NCI-H146 (cell line): ENCODE measurements around the gene SLC18A3.

Experiments used
- DNase-seq: peaks from one replicate; lab custom pipeline; 2025; lab: John Stamatoyannopoulos, UW

Gene SLC18A3

DNA sequence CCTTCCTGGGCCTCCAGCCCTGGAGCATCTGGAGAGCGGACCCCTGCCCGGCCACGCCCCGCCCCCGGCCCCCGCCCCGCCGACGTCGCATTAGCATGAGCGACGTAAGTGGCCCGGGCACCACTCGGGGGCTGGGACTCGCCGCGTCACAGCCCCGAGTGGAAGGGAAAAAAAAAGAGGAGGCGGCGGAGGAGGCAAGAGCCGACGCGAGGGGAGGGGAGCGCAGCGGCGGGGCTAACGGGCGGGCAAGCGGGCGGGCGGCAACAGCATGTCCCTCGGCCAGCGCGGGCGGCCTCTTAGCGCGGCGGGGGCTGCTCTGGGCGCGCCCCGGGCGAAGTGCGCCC is at the start of gene SLC18A3:
Gene SLC18A3, plus strand, starts transcription at position 197 of the 344 bp plus-strand sequence. CDS start 431 bp downstream, outside the sequence.
- peak; percentile 57 for DNase-seq

DNA sequence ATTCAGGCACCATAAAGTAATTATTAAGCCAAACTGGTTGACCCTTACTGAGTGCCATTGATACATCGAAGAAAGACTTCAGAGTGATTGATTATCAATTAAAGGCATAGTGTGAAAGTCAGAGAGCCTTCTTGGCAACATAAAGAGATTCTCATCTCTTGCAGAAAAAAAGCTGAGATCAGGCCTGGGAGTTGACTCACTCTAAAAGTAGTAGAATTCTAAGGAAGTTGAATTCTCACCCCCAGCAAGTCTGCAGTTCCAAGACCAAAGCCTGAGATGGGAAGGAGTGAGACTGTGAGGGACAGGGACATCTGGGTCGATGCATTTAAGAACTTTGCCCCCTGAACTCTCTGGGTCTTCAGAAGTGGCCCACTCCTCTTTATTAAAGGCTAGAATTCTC is 49.6 kb upstream of the SLC18A3 start:
- no peak for DNase-seq

DNA sequence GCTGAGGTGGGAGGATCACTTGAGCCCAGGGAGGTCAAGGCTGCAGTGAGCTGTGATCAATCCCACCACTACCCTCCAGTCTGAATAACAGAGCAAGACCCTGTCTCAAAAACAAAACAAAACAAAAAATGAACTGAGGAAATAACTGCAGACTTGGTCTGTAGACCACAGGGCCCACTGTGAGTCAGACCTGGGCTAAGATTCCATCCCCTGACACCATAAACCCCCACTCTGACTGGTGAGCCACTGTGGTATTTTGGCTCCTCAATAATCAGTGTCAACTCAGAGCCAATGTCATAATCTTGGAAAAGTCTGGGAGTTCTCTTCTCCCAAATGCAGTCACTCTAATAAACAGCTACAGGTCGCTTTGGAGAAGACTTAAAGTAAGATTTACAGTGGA is 47.2 kb upstream of the SLC18A3 start:
- no peak for DNase-seq

DNA sequence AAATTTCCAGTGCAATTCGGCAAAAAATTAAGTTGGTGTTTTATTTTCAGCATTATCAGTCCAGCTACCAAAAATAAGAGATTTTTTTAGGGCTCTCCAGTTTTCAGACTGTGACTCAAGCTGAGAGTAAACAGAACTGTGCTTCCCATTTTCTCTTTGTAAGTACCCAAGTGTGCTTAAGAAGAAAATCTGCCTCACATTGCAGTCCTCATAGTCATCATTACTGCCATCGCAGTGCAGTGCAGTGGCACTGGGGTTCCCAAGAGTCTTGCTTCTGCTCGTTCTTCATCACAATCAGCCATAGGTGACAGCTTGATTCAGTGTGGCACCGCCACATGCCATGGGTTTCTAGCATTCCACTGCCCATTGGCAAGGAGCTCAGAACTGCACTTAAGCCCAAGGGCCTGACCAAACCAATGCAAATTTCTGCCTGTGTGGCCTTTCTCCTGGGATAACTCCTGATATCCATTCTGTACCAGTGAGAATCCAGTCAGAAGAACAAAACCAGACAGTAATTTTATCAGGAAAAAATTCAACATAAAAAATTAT is 45.6 kb upstream of the SLC18A3 start:
- DNase-seq, result no peak

DNA sequence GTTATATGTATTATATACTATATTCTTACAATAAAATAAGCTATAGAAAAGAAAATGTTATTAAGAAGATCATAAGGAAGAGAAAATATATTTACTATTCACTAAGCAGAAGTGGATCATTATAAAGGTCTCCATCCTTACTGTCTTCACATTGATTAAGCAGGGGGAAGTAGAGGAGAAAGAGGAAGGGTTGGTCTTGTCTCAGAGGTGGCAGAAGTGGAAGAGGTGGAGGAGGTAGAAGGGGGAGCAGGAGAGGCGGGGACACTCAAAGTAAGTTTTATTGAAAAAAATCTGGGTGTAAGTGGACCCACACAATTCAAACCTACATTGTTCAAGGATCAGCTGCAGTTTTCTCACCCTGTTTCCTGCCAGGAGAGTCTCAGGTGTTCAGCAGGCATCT is 42.3 kb upstream of the SLC18A3 start:
- DNase-seq, result no peak

DNA sequence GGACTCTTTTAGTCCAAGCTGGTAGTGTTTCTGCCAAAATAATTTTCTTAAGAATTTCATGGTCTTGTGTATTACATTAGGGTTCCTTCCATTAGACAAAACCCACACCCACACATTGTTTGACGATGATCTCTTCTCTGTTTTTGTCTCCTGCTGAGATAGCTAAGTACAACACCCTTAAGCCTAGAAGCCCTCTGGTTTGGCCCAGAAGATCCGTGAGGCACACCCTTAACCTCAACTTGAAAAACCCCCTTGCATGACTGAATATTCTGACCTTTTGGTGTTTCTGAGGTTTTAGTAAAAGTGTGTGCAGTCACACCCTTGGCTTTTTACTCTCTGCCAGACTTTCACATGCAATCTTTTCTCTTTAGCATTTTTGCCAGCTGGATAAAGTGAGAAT is 41.9 kb upstream of the SLC18A3 start:
- no peak for DNase-seq

DNA sequence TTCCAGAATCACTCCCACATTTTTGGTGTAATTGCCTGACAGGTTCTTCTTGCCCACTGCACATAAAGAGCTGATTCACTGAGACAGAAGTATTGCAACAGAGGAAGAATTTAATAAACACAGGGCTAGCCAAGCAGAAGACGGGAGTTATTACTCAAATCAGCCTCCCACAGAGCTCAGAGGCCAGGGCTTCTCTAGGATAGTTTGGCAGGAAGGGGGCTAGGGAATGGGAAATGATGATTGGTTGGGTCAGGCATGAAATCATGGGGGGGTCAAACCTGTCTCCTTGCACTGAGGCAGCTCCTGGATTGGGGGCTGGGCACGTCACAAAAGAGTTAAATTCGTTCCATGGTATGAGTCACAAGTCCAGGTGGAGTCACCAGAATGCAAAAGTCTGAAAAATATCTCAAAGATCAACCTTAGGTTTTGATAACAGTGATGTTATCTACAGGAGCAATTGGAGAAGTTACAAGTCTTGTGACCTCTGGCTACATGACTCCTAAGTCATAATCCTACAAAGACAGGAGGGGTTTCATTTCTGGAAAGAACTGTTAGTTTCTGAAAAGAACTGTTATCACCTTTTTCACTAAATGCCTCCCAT is 41.0 kb upstream of the SLC18A3 start:
- no peak for DNase-seq

DNA sequence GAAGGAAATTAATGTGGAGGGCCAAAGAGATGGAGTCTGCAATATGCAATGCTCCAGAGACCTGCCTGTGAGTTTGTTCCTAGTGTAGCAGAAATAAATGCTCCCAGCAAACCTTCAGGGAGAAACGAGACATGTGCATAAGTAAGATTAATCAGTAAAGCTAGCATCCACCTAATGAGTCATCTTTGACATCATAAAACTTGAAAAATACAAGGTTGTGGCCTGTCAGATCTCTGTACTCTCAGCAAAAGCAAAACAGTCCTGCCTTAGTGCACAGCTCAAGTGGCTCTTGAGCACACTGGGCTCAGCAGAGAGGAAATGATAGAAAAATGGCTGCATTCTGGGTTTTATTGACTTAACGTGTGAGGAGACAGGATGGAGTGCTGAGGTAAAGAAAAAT is 38.7 kb upstream of the SLC18A3 start:
- no peak for DNase-seq

DNA sequence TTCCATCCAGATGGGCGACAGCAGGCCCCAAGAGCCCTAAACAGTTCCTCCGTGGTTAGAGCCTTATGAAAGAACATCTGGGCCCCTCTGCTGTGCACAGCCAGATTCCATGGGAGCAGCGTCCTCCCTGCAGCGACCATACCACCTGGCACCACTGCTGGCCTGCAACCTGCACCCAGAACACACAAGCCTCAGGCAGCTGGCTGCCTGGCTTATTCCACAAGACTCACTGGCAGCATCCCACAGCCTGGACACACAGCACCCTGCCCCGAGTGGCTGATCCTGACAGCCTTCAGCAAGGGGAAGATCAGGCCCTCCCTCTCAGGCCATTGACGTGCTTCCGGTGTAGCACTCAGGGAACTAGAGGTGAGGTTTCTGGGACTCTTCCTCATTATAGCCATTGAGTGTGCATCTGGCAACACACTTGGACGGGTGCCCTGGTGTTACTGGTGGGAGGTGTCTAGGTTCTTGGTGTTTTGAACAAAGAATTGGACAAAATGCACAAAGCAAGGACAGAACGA is 37.5 kb upstream of the SLC18A3 start:
- DNase-seq, result no peak

DNA sequence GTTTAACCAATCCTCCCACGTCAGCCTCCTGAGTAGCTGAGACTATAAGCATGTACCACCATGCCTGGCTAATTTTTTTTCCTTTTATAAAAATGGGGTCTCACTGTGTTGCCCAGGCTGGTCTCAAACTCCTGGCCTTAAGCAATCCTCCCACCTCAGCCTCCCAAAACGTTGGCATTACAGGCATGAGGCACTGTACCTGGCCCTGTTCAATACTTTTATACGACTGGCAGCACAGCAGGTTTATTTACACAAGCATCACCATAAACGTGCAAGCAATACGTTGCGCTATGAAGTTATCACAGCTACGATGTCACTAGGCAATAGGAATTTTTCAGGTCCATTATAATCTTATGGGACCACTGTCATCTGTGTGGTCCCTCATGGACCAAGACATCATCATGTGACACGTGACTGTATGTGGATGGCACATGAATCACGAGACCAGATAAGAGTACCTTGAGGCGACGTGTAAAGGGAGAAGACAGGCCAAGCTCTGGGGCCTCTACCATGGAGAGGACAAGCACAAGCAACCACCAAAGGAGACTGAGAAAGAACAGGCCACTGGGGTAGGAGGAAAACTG is 34.5 kb upstream of the SLC18A3 start:
- DNase-seq, result no peak

DNA sequence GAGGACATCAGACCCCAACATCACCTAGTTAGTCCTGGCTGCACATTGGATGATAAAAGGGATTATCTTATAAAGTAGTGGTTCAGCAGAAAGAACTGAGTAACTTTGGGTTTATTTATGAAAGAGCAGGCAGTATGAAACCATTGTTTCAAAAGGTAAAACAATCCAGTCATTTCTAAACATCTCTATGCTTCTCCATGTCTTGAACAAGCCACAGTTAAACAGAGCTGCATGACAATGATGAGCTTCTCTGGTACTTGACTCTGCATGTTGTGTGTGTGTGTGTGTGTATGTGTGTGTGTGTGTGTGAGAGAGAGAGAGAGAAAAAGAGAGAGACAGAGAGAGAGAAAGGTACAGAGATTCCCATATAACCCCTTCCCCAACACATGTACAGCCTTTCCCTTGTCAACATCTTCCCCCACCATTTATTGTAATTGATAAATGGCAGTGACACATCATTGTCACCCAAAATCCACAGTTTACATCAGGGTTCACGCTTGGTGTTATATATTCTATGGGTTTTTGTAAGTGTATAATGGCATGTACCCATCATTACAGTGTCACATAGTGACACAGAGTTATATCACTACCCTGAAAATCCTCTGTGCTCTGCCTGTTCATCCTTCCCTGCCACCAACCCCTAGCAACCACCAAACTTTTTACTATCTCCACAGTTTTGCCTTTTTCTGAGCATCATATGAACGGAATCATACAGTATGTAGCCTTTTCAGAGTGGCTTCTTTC is 32.8 kb upstream of the SLC18A3 start:
- DNase-seq, result no peak

DNA sequence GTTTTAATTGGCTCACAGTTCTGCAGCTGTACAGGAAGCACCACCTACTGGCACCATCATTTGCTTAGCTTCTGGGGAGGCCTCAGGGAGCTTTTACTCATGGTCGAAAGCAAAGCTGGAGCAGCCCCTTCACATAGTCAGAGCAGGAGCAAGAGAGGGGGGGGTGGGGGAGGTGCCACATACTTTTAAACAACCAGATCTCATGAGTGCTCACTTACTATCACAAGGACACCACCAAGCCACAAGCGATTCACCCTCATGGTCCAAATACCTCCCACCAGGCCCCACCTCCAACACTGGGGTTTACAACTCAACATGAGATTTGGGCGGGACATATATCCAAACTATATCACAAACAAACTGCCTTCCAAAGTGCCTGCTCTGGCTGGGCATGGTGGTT is 31.7 kb upstream of the SLC18A3 start:
- no peak for DNase-seq

DNA sequence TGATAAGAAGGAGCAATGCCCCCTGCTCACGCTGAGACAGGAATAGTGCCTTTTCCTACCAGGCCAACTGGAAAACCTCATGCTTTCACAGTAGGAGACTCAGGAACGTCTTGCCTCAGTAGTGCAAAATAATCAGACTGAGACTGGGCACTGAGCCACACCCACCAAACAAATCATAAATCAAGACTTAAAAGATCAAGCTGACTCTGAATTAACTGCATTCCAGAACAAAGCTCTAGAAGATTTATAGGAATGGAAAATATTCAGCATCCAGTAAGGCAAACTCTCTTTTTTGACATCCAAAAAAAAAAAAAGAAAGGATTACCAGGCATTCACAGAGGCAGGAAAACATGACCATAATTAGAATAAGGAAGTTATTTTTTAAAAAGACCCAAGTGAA is 30.5 kb upstream of the SLC18A3 start:
- DNase-seq, result no peak

DNA sequence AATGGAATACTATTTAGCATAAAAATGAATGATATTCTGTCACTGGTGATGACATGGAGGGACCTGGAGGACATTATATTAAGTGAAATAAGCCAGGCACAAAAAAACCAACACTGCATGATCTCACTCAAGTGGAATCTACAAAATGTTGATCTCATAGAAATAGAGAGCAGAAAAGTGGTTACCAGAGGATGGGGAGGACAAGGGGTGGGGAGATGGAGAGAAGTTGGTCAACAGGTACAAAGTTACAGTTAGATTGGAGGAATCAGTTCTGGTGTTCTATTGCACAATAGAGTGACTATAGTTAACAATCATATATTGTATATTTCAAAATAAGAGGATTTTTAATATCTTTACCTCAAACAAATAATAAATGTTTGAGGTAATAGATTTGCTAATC is 24.7 kb upstream of the SLC18A3 start:
- no peak for DNase-seq

DNA sequence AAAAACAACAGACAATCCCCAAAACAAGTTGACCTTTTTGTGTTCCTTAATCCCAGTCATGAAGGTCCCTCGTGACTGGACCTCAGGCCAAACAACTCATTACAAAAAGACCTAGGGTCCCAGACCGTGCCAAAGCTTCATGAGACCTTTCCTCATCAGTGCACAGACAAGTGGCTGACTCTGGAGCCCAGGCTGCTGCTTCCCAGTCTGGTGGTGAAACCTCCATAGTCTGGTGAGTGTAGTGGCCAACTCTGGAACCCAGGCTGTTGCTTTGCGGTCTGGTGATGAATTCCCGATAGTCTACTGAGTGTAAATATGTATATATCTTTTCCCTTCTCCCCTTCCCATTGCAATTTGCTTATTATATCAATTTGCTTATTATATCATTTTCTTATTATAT is 22.1 kb upstream of the SLC18A3 start:
- no peak for DNase-seq

DNA sequence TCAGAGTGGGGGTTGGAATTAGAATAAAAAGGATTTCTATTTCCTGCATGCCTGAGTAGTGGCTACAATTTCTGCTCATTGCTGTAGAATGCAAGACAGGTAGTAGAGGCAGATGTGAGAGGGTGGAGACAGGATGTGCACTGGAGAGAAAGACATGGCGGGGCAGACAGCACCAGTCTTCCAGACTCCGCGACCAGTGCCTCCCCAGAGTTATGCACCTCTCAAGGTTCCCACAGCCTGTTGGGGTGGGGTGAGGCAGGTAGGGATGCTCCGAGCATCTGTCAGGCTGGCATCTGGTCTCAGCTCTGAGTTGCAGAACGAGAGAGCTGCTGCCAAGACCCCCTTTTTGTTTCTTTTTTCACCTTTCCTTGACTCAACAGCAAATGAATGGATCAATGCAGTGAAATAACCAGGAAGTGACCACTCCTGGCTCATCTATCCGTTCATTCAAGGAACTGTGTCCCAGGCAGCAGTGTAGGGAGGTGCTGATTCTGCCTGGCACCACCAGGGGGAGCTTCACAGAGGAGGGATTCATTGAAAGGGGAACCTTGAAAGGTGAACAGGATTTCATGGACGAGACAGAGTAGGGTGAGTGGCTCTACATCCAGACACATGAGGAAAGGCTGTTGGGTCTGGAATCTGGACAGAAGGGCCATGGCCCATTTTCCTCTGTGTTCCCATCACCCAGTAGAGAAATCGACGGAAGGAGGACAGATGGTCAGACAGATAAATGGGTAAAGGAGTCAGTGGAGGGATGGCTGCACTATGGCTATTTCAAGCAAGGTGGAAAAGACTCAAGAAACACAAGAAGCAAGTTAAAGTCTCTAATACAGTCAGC is 17.2 kb upstream of the SLC18A3 start:
- DNase-seq, result peak; percentile 55

DNA sequence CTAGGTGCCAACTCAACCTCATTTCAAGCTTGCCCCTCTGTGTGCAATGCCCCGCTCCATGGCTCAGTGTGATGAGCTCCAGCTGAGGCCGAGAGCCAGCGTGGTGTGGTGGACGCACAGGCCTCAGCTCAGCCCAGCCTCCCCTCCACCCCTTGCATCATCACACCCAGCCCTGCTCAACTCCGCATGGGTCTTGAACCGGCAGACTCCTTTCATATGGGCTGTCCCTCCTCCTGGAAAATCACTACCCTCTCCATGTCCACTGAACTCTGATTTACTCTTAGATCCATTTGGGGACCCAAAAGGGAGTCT is 16.6 kb upstream of the SLC18A3 start:
- no peak for DNase-seq

DNA sequence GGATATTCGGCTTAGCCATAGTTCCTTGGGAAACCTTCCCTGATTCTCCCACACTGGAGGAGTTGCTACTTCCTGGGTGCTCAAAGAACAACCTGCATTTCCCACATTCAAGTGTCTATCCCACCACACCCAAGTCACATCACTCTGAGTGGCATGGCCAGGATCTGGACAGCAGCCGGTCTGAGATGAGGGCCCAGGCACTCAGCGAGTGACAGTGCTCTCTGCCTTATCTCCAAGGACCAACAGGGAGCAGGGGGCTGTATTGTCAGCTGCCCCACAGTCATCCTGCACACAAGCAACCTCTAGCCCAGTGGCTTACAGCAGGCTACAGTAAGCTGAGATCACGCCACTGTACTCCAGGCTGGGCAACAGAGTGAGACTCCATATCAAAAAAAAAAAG is 16.1 kb upstream of the SLC18A3 start:
- no peak for DNase-seq

DNA sequence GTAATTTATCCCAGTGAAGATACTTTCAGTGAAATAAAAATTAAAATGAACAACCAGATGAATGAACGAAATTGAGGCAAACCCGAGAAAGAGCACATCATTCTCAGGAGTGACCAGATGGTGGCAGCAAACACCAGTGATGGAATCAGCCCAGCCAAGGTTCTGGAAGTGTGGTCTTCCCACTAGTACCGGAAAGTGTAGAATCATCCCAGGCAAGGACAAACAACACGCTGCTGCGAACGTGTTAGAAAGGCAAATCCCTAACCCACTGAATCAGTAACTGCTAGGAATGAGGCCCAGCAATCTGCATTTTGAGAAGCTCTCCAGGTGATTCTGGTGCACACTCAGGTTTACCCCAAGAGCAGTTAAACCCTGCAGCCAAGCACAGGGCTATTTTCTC is 15.5 kb upstream of the SLC18A3 start:
- peak; percentile 48 for DNase-seq

DNA sequence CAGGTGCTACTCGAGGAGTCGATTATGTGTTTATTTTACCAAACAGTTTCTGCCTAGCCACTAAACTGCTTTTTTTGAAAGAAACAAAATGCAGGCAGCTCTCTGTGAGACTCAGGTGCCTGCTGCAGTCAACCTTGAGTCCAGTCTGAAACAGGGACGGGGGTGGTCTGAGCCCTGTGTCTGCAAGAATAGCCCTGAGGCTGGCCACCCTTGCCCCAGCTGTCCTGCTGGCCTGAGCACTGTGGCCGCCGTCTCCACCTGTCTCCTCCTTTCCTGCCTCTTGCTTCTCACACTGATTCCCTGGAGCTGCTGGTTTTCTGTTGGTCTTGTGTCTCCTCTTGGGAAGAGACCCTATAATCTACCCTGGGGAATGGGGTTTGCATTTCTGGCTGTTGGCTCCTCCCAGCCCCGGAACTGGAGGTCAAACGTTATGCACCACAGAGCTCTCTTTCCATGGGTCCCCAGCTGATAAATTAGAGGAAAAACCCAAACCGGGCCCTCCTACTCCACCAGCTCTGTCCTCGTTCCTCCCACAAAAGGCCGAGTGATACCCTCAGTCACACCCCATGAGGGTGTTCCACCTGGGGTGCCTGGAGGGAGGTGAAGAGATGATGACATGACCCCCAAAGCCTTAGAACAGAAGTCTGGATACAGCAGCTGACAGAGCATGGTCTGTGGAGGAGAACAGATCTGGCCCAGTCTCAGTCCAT is 15.0 kb upstream of the SLC18A3 start:
- no peak for DNase-seq

DNA sequence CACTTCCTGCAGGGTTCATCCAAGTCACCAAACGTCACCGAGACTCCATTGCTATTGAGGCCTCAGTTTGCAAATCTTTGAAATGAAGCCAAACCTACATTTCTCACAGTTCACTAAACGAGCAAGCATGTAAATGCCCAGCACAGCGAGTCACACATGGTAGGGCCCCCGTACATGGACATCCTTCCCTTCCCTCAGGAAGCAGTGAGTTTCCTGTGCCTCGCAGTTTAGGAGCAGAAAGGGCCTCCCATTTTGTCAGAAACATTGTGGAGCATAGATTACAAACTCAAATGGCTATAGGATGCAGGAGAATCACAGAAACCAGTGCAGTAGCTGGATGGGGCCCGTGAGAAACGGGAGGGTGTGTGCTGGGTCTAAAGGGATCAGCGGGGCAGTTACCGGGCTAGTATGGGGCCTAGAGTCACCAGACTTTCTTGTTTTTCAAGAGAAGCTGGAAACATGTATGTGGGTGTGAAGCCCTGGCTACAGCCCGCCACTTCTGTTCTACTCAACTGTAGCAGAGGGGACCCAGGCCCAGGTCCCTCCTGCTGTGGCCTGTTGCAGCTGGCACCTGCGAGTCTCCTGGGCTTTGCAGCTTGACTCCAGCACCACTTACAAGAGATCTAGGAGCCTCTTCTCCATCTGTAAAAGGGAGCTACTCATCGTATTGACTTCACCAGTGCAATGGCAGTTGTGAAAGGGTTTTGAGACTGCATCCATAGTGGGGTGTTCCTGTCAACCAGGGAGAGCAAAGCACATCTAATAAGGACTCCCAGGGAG is 14.2 kb upstream of the SLC18A3 start:
- no peak for DNase-seq
